HG03354 (cell line): ENCODE measurements around the gene ALOX12B.

Experiments
- ATAC-seq: cut with Tn5 transposase; IDR thresholded peaks from one replicate; pipeline ENCODE4 v1.9.1; 2021; ENCODE audit warnings: mild to moderate bottlenecking; ENCODE audit not compliant: unreplicated experiment, poor library complexity, severe bottlenecking

Gene ALOX12B

DNA sequence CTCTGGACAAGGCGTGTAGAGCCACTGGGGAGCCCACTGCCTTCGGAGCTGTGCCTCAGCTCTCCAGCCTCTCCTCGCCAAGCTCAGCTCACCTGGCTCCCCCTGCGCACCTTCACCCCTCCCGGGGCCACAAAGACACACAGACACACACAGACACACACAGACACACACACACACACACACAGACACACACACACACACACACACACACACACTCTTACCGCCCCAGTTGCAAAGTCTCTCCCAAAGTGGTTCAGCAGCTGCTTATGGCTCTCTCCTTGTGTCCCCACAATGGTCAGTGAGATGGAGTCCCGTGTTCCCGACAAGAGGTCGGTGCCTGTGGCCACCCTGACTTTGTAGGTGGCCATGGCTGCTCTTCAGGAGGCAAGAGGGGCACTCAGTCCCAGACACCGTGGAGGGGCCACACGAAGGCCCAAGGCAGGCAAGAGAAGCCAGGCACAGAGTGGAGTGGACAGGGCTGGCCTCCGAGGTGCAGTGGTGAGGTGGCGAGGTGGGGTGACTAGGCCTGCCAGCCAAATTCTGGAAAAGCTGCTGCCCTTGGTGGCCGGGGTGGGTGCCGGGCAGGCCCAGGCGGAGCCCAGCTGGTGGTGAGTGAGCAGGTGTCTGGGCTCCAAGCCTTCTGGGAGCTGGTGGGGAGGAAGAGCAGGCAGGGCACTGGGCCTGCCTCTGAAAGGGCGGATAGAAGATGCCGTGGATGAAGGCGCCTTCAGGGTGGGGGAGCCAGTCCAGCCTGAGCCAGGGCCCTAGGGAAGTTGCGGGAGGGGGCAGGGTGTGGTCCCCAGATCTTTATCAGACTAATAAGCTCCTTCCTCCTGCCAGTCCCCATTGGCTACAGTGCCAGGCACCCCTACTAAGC, at the start of gene ALOX12B:
ALOX12B (minus strand) TSS at position 642 of the 877 bp plus-strand sequence; CDS start at position 368, 274 bp downstream.
- ATAC-seq, result no peak

DNA sequence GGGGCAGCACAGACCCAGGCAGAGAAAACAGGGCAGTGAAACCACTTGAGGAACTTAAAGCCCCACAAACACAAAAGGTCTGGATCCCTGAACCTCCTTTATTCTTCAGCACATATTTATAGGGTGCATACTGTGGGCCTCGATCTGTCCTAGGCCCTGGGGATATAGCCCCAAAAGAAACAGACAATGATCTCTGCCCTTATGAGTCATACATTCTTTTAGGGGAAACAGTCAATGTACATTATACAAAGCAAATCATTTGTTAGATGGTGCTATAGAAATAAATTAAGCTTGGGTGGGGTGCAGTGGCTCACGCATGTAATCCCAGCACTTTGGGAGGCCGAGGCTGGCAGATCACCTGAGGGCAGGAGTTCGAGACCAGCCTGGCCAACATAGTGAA, 46.4 kb upstream of the ALOX12B start:
- ATAC-seq, result no peak

DNA sequence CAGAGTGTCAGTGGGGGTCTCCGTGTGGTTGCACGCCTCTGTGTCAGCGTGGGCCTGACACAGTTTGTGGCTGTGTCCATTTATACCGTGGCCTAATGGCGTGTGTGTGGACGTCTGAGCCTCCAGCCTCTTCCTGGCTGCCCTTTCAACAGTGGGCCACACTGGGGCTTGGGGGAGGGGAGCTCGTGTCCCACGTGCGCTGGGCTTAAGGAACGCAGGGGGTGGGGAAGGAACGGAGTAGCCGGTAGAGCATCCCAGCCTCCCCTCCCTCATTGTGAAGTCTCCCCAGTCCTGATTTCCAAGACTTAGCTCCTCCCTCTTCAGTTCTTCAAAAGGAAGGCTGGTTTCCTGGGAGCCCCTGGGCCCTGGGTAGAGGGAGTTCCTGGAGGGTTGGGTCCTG, 45.9 kb upstream of the ALOX12B start:
- ATAC-seq, result no peak

DNA sequence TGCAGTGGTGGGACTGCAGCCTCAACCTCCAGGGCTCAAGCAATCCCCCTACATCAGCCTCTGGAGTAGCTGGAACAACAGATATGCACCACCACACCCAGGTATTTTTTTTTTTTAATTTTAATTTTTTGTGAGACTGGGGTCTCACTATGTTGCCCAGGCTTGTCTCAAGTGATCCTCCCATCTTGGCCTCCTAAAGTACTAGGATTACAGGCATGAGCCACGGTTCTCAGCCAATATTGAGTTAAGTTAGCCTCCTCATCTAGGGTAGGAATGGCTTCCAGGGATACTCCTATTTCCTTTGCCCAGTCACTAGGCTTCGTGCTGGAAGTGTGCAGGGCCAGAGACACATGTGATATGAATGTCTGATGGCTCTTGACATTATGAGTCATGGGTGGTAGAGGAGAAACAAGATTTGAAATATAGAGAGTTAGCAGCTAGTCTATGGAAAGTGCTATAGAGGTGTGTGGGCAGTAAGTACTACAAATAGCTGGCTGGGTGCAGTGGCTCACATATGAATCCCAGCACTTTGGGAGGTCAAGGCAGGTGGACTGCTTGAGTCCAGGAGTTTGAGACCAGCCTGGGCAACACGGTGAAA, 44.4 kb upstream of the ALOX12B start:
- no peak for ATAC-seq

DNA sequence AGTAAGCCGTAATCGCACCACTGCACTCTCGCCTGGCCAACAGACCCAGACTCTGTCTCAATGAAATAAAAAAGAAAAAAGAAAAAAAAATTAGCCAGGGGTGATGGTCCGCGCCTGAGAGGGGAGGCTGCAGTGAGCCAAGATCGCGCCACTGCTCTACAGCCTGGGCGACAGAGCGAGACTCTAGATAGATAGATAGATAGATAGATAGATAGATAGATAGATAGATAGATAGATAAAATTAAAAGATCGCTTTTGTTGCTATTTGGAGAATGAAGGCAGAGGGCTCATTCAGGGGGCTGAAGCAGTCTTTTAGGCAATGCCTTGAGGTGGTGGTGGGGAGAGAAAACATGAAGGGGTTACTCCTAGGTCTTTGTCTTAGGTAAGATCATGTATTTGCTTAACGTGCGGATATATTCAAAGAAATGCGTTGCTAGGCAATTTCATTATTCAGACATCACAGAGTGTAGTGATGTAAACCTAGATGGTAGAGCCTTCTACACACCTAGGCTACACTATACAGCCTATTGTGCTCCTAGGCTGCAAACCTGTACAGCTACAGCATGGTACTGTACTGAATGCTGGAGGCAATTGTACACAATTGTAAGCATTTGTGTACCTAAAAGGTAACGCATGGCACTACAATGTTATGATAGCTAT, 40.7 kb upstream of the ALOX12B start:
- ATAC-seq, result no peak

DNA sequence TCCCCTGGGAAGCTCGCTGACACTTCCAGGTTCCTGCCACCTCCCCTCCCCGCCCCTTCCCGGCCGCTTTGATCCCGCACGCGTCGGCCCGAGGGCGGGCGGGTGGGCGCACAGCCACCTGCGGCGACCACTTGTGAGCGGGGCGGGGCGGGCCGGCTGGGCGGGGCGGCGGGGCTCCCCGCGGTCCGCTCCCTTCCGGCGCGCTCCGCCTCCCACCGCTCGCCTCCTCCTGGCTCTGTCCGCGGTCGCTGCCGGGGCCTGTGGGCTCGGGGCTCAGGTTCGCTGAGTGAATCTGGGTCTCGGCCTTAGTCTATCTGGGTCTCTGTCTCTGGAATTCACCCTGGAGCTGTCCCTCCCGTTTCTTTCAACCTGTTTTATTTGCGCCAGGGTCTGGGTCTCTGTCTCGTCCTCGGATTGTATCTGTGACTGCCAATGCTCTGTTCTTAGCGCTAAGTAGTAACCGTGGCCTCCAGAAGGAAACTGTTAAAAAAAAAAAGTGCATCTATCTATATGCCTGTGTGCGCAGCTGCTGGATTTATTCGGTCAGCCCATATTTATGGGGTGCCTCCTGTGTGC, 39.1 kb upstream of the ALOX12B start:
- no peak for ATAC-seq

DNA sequence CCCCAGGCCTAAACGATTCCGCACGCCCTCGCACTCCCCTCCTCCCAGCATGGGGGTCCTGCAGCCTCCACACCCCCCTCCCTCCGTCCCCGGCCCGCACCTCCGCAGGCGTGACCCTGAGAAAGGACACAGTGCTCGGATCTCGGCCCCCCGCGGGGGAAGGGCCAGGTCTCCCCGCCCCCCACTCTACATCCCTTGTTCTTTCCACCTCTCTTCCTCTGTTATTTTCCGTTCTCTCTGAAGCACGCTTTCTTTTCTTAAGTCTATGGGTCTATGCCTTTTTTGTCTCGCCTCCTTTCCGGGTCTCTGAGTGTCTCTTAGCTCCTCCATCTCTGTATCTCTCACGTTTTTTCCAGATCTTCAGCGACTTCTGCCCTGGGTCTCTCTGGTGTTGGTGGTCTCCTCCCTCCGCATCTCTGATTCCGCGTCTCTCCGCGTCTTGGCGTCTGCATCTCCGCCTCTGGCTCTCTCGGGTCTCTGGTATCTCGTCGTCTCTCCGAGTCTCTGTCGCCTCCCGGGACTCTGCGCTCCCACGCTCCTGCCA, 38.5 kb upstream of the ALOX12B start:
- ATAC-seq, result no peak

DNA sequence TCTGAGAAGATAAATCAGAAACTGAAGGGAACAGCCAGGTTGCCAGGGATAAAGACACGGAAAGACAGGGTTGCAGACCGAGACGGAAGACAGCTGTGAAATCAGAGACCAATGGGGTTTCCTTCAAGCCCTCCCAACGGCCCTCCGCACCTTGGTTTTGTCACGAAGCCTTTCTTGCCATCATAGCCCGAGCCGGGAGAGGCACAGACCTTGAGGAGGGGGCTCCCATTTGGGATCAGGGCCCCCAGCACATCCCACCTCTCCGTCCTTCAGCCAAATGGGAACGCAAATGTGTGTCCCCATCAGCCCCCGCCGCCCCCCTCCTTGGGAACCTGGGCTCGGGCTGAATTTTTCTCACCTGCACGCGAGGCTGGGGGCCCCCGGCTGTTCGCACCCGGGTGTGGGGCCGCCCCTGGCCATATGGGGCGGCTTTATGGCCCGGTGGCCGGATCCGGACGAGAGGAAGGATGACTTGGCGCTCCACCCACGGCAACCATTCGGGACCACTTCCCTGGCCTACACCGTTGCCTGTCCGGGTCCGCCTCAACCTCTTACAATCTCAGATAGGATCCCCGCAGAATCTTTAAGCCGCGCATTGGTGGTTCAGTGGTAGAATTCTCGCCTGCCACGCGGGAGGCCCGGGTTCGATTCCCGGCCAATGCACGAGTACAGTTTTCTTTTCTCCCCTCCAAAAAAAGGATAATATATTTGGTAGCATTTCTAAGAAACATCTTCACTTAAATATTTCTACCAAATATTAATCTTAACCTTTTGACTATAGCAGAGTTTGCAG, 37.8 kb upstream of the ALOX12B start:
- no peak for ATAC-seq

DNA sequence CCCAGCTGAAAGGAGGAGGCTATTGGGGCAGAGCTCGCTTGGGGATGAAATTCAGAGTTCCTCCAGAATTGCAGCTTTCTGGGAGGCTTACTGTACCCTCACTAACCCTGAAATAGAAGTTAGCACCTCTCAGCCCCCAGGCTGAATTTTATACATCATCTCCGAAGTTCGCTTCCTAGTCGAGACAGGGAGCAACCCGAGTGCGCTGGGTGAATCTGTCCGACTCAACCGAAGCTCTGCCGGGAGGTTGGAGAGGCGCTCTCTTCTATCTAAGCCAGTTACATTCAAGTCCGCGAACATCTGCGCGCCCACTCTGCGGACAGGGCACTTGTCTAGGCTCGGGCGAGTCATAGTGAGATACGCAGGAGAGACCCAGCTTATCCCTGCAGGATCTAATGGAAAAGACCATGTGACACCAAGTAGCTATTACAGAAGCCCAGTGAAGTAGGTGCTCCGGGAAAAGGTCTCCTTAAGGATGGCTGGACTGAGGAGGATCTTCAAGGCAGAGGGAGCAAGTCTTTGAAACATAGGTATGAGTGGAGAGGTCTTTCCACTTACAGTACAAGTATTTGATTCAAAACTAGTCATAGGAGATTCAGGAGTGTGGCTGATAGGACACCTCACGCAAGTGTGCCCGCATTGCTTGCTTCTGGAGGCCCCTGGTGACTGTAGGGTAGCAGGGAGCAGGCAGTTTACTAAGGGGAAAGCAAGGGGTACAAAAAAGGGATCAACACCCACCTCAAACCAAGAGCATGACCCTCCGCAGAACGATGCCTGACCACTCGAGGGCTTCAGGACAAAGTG, 37.0 kb upstream of the ALOX12B start:
- no peak for ATAC-seq

DNA sequence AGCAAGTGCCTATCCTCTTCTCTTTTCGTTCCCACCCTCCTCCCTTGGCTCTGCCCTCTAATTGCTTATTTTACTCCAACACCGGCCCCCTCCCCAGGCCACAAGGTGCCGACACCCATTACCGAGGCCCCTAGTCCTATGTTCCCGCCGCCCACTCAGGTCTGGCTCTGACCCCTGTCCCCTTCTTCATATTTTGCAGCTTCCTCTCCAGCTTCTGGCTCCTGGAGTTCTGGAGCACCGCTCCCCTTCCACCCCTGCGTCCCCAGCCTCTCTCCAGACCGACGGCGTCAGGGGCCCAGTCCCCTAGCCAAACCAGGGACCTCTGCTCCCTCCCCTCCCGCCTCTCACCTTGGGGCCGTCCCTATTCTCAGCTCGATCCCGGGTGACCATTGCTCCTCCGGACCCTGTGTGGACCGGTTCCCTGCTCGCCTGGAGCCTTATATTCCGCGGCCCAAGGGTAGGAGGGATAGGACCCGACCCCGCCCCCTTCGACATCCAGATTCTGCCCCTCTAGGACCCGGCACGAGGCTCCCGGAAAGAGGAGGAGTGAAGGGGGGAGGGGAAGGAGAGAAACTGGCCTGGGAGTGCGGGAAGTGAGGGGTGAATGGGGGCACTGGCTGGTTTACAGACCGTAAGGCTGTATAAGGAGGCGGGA, 36.3 kb upstream of the ALOX12B start, which contains the start of gene HES7:
HES7 (minus strand) TSS at position 412 of the 655 bp plus-strand sequence; CDS start at position 390, 22 bp downstream.
- no peak for ATAC-seq

DNA sequence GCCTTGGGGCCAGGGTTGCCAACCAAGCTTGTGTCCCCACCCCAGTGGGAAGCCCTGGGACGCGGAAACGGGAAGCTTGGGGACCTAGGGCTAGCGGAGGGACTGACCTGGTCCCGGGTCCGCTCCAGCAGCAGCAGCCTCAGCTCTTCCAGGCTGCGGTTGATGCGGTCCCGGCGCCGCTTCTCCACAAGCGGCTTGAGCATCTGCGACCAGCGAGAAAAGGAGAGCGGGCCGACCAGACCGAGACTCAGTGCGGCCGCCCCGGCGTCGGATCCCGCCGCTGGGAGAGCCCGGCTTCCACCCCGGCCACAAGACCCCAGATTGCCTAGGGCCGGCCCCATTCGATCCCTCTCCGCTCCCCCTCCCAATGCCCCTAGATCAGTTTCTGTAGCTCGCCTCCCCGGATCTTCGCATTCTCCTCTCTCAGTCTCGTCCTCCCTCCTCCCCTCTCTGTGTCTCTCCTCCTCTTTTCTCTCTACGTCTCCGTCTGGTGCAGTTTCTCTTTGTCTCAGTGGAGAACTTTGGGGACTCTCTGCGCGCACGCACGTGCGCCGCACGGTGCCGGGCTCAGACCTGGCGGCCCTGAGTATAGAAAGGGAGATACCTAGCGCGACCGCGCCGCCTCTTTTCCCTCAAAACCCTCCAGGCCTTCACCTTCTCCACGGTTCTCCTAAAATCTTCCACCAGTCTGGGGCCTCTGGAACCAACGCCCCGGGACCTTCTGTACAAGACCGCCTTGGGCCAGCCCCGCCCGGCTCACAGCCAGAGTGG, 35.6 kb upstream of the ALOX12B start:
- ATAC-seq, result no peak

DNA sequence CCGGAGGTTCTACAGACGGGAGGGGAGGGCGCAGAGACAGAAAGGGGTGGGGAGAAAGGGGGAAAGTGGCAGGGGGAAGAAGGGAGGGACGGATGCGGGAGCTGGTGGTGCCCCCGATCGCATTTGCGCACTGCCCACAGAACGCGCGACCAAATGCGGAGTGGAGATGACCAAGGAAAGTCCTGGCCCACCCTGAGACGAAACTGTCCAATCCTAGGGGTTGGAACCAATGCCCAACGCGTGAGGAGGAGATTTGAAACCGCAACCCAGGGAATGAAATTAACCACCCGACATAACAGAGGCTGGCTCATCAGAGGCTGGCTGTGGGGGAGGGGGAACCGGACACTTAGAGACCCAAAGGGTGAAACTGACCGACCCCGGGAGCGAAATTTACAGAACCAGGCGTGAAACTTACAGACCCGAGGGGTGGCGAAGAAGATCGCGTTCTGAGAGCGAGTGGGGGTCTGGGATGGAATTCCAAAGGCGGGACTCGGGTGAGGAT, 35.0 kb upstream of the ALOX12B start:
- ATAC-seq, result no peak

DNA sequence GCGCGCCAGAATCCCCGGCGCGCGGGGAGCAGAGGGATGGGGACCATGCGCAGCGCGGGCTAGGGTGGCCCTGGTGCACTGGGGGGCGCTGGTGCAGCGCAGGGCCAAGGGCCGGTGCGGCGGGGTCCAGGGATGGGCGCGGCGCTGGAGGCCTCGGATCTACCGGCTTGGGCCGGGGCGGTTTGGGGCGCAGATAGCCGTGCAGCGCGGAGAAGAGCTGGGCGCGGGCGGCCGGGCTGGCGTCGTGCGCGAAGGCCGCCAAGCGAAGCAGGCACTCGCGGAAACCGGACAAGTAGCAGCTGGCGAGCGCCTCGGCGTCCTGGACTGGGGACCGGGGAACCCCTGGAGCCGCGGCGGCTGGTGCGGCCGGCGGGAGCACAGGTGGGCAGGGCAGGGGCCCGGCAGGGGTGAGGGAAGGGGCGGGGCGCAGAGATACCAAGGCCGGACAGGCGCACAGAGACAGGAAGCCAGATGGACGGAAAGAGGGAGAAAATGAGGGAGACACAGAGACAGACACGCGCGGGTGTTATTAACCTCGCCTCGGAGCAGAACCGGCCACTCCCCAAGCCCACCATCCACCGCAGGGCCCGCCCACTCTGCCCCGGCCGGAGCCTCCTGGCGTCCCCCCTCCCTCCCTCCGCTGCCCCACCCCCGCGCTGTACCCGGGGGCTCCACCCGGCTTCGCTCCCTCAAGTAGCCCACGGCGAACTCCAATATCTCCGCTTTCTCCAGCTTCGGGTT, 34.3 kb upstream of the ALOX12B start:
- no peak for ATAC-seq

DNA sequence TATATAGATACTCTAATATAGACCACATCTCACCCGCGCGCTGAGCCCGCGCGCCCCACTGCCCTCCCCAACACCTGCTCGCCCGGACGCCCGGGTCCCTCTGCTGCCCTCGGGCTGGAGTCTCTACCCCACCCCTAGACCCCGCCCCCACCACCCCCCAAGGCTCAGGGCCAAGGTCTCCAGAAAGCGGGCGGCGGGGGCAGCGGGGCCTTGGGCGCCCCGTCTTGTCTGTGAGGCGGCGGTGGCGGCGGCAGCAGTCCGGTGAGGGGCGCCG, 33.8 kb upstream of the ALOX12B start:
- ATAC-seq, result no peak

DNA sequence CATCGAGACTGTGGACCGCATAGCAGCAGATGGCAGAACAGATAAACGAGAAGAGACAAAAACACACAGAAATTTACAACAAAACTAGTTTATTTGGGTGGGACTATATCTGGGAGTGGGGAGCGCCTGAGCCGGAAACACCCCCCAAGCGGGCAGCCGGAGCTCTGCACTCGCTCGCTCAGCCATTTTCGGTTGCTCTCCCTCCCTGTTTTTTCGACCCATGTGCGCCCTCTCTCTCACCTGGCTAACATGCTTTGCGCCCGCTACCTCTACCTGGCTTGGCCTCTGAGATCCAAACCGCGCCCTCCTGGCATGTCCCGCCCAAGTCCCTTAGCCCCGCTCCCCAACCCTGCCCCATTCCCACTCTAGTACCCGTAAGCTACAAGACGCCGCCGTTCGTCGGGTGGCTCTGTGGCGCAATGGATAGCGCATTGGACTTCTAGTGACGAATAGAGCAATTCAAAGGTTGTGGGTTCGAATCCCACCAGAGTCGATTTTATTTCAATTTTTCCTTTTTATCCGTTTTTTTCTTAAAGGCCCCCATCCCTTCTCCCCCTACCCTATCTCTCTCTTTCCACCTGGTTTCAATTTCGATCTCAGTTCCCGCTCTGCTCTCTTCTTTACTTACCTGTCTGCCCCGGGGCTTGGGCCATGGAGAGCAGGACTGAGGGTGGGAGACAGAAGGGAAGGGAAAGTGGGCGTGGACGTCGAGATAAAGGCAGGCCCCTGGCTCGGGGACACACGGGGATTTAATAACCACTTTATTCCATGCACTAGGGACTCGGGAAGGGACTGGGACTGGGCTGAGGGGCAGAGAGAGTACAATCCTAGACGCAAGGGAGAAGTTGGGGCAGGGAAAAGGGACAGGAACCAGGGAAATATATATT, 33.2 kb upstream of the ALOX12B start:
- no peak for ATAC-seq
